ENCODE data around the gene RNU5B-1. TPM values are rescaled to one million over a fixed set of nuclear protein-coding genes. Genes with fewer than 3 reads are reported as not detected.

The RNU5B-1 gene
- total and polyA plus RNA-seq, 3 donors from 2014 or later, result not detected

DNA sequence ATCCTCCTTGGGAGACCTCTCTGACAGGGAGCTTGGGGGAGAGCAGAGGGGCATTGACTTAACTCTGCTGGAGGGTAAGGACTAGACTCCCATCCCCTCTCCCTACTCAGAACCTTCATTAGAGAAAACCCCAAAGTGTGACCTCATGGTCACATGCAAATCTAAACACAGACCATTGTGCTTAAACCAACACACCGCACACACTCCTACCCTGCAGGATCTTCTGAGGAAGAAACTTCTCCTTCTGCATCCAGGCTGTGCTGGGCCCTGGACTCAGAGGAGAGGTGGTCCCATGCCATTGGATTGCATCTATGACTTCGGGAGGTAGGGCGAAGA lies 17.0 kb upstream of the RNU5B-1 start:
- H3K27ac ChIP-seq, result peak overlapping the region; percentile 76 to 87
- intact Hi-C loops (cut with DNase I; ENCODE audit: low total_unique reads), result no loop called here
- H3K36me3 ChIP-seq (ENCODE audit: low read depth, missing control alignments), result no peaks in the 10 kb centered on the region
- WGBS, 2 donors, result 82 to 98% methylated on average over 3 of the region's 3 CpGs
- no peaks in the 10 kb centered on the region for H3K9me3 ChIP-seq
- DNase-seq, result no peak
- H3K4me1 ChIP-seq, result peaks cover 4% of the 10 kb centered on the region
- H3K27me3 ChIP-seq, result no peaks in the 10 kb centered on the region
- TF ChIP-seq, protein P1, sequence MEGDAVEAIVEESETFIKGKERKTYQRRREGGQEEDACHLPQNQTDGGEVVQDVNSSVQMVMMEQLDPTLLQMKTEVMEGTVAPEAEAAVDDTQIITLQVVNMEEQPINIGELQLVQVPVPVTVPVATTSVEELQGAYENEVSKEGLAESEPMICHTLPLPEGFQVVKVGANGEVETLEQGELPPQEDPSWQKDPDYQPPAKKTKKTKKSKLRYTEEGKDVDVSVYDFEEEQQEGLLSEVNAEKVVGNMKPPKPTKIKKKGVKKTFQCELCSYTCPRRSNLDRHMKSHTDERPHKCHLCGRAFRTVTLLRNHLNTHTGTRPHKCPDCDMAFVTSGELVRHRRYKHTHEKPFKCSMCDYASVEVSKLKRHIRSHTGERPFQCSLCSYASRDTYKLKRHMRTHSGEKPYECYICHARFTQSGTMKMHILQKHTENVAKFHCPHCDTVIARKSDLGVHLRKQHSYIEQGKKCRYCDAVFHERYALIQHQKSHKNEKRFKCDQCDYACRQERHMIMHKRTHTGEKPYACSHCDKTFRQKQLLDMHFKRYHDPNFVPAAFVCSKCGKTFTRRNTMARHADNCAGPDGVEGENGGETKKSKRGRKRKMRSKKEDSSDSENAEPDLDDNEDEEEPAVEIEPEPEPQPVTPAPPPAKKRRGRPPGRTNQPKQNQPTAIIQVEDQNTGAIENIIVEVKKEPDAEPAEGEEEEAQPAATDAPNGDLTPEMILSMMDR (IDR thresholded peaks at IDR 0.05), result no peak
- no peak for TF ChIP-seq POLR2A (IDR thresholded peaks at IDR 0.05)
- H3K4me3 ChIP-seq, result no peak overlapping the region

DNA sequence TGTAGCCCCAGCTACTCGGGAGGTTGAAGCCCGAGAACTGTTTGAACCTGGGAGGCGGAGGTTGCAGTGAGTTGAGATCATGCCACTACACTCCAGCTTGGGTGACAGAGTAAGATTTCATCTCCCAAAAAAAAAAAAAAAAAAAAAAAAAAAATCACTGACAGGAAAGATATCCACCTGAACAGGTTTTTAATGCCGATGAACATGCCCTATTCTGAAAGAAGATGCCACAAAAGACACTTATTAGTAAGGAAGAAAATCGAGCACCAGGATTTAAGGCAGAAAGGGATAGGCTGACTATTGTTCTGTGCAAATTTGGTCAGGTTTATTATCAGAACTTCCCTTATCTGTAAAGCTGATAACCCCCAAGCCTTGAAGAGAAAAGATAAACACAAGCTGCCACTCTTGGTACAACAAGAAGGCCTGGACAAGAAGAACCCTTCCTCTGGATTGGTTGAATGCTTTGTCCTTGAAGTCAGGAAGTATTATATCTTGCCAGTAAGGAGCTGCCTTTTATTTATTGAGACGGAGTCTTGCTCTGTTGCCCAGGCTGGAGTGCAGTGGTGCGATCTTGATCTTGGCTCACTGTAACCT lies 15.1 kb upstream of the RNU5B-1 start:
- Histone ChIP-seq H3K27ac (no peak overlapping the region), H3K4me1 (peaks cover 4% of the 10 kb centered on the region), H3K27me3 (no peaks in the 10 kb centered on the region), H3K4me3 (no peak overlapping the region), H3K36me3 (ENCODE audit: low read depth, missing control alignments) (no peaks in the 10 kb centered on the region), H3K9me3 (no peaks in the 10 kb centered on the region)
- no peak for DNase-seq
- intact Hi-C loops (cut with DNase I; ENCODE audit: low total_unique reads), result no loop called here
- WGBS, 2 donors, result 68 to 83% methylated on average over 7 of the region's 7 CpGs
- no peak for TF ChIP-seq POLR2A (IDR thresholded peaks at IDR 0.05)
- TF ChIP-seq, protein P1 (IDR thresholded peaks at IDR 0.05), result no peak

DNA sequence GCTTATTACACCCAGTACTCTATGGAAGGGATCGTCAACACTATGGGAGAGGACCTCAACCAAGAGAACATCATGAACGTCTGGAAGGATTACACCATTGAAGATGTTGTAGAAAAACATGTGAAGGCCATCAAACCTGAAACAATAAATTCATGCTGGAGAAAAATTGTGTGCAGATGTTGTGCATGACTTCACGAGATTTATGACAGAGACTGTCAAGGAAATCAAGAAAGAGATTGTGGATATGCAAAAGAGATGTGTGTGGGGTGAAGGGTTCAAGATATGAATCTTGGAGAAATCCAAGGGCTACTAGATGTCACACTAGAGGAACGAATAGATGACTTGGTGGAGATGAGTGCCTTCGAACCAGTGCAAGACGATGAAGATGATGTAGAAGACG lies 14.2 kb upstream of the RNU5B-1 start:
- H3K27ac ChIP-seq, result no peak overlapping the region
- H3K4me3 ChIP-seq, result no peak overlapping the region
- no peak for DNase-seq
- H3K9me3 ChIP-seq, result no peaks in the 10 kb centered on the region
- intact Hi-C loops (cut with DNase I; ENCODE audit: low total_unique reads), result no loop called here
- no peak for TF ChIP-seq POLR2A (IDR thresholded peaks at IDR 0.05)
- no peaks in the 10 kb centered on the region for H3K36me3 ChIP-seq (ENCODE audit: low read depth, missing control alignments)
- 88 to 90% methylated on average over 7 of the region's 7 CpGs for WGBS, 2 donors
- no peaks in the 10 kb centered on the region for H3K27me3 ChIP-seq
- peaks cover 4% of the 10 kb centered on the region for H3K4me1 ChIP-seq

DNA sequence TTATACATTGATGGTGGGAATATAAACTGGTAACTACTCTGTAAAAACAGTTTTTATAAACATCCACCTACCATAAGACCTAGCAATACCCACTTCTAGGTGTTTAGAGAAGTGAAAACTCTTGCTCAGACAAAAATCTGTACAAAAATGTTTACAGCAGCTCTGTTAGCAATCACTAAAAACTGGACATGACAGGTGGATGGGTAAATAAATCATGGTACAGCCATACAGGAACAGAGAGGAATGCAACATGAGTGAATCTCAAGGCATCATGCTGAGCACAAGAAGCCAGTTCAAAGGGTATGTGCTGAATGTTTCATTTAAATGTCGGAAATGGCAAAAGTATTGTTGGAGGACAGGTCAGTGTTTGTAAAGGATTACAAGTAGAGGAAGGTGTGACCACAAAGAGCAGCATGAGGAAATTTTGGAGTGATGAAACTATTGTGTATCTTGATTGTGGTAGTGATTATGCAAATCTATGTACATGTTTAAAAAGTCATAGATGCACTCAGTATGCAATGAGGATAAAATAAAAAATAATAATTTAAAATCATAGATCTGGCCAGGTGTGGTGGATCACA lies 11.4 kb upstream of the RNU5B-1 start:
- no peak for TF ChIP-seq POLR2A (IDR thresholded peaks at IDR 0.05)
- TF ChIP-seq, protein P1 (IDR thresholded peaks at IDR 0.05), result no peak
- intact Hi-C loops (cut with DNase I; ENCODE audit: low total_unique reads), result no loop called here
- Histone ChIP-seq H3K9me3 (no peaks in the 10 kb centered on the region), H3K36me3 (ENCODE audit: low read depth, missing control alignments) (no peaks in the 10 kb centered on the region), H3K4me1 (peaks cover 8% of the 10 kb centered on the region), H3K27me3 (no peaks in the 10 kb centered on the region), H3K4me3 (no peak overlapping the region), H3K27ac (no peak overlapping the region)
- no peak for DNase-seq
- 75 to 78% methylated on average over 1 of the region's 1 CpG for WGBS, 2 donors

DNA sequence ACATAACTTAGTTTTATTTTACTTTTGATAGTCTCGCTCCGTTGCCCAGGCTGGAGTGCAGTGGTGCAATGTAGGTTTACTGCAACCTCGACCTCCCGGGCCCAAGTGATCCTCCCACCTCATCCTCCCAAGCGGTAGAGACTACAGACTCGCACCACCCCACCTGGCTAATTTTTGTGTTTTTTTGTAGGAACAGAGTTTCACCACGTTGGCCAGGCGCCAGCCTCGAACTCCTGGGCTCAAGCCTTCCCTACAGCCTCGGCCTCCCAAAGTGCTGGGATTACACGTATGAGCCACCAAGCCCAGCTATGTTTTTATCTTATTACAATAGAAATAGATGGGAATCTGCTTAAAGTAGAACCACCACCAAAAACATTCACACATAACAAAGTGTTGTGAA lies 5.7 kb upstream of the RNU5B-1 start:
- Histone ChIP-seq H3K4me3 (no peak overlapping the region), H3K36me3 (ENCODE audit: low read depth, missing control alignments) (no peaks in the 10 kb centered on the region), H3K27ac (no peak overlapping the region), H3K27me3 (no peaks in the 10 kb centered on the region), H3K9me3 (no peaks in the 10 kb centered on the region), H3K4me1 (peaks cover 12% of the 10 kb centered on the region)
- intact Hi-C loops (cut with DNase I; ENCODE audit: low total_unique reads), result no loop called here
- no peak for DNase-seq
- TF ChIP-seq POLR2A (IDR thresholded peaks at IDR 0.05), result no peak
- TF ChIP-seq, protein P1 (IDR thresholded peaks at IDR 0.05), result no peak
- 53 to 62% methylated on average over 11 of the region's 11 CpGs for WGBS, 2 donors

All from testis (tissue), 3 donors.